Stimulated activated CD8-positive, alpha-beta memory T cell treated with anti-CD3 and anti-CD28 coated beads, Interleukin-4, amount 100 ng/mL, for 48 hours (primary cell): Measurements from ENCODE around the gene HOTAIR.

Experiments used
- DNase-seq: peaks from one replicate; pipeline ENCODE4 v3.0.0-alpha.2; 2020

HOTAIR gene

GRCh38 chr12:53998110-53998899, 23.6 kb upstream of the HOTAIR start:
- no peak for DNase-seq

- no peak for DNase-seq
These were observed 22.7 kb upstream of the HOTAIR start for GRCh38 chr12:53997204-53998109.

- DNase-seq = no peak
These were observed 21.8 kb upstream of the HOTAIR start for GRCh38 chr12:53996240-53997203.

GRCh38 chr12:53995378-53996239, 20.9 kb upstream of the HOTAIR start:
- no peak for DNase-seq

GRCh38 chr12:53995002-53995377, 20.2 kb upstream of the HOTAIR start:
- peak; percentile 52 for DNase-seq

GRCh38 chr12:53994264-53995001, 19.7 kb upstream of the HOTAIR start:
- DNase-seq = no peak

- no peak for DNase-seq
These were observed 19.2 kb upstream of the HOTAIR start for GRCh38 chr12:53994009-53994263.

GRCh38 chr12:53993162-53994008, 18.6 kb upstream of the HOTAIR start:
- DNase-seq = no peak

GRCh38 chr12:53992377-53992889, 17.7 kb upstream of the HOTAIR start:
- no peak for DNase-seq

GRCh38 chr12:53991077-53991460, 16.3 kb upstream of the HOTAIR start:
- DNase-seq = no peak

GRCh38 chr12:53990311-53991076, 15.7 kb upstream of the HOTAIR start:
- no peak for DNase-seq

- DNase-seq = no peak
These were observed 14.7 kb upstream of the HOTAIR start for GRCh38 chr12:53989227-53990113.

- DNase-seq = no peak
These were observed 13.9 kb upstream of the HOTAIR start for GRCh38 chr12:53988541-53989226.

GRCh38 chr12:53987787-53988230, 13.1 kb upstream of the HOTAIR start:
- DNase-seq = no peak

- no peak for DNase-seq
These were observed 12.1 kb upstream of the HOTAIR start for GRCh38 chr12:53986686-53987483.

- DNase-seq = no peak
These were observed 11.4 kb upstream of the HOTAIR start for GRCh38 chr12:53985994-53986685.
